HCT116 (cell line): ENCODE data around the gene FAM199X. TPM values are rescaled to one million over a fixed set of nuclear protein-coding genes. Genes with fewer than 3 reads are reported as not detected.

ENCODE experiments used
- ATAC-seq: fragments of 200-7000 bp; cut with Tn5 transposase; 2 replicates; pipeline ENCODE4 v1.9.1; 2020; ENCODE audit warnings: mild to moderate bottlenecking, moderate library complexity
- BruUV-seq: library from RNA; stranded (reverse); fragments of 400-500 nt; replicated peaks from 2 replicates; lab custom pipeline; 2021; lab: Mats Ljungman, UMichigan
- CTCF ChIA-PET: fragments of 300-600 bp; sonication (Branson Sonifier 250); formaldehyde crosslinking; loops from one replicate; lab custom pipeline; 2021; ENCODE audit warnings: antibody characterized with exemption; lab: Charles Lee
- POLR2A ChIA-PET: fragments of 300-600, 350-600 bp; sonication (Branson Sonifier 250); formaldehyde crosslinking; loops from one replicate; lab custom pipeline; 2021; ENCODE audit warnings: antibody characterized with exemption; lab: Charles Lee
- RAD21 ChIA-PET, 2 experiments: fragments of 300-600 bp; sonication (Branson Sonifier 250); formaldehyde crosslinking; loops; one replicate each; lab custom pipeline; 2023; ENCODE audit warnings: low total read pairs in 2 of 2; ENCODE audit not compliant: uncharacterized antibody in 2 of 2, unreplicated experiment in 2 of 2, low non-redundant PET in 1 of 2; lab: Charles Lee
- DNase-seq: peaks from one replicate; pipeline ENCODE4 v3.0.0-alpha.2; 2010; ENCODE audit warnings: low read depth, low spot score
- H2AFZ ChIP-seq: fragments of 200-600 bp; shearing (Covaris generic), sonication (generic); 2 replicates; pipeline ENCODE4 v1.6.1; 2017; ENCODE audit warnings: low read depth, mixed run types, mixed read lengths, antibody characterized with exemption, low read length; ENCODE audit not compliant: poor library complexity, severe bottlenecking
- H3K27ac ChIP-seq: 2 replicates; pipeline ENCODE4 v1.5.1; 2012; ENCODE audit warnings: low read depth, low read length
- H3K27me3 ChIP-seq: fragments of 200-600 bp; sonication (generic); 2 replicates; pipeline ENCODE4 v1.6.1; 2016; ENCODE audit warnings: mixed run types, low read length, mixed read lengths; ENCODE audit not compliant: insufficient read depth
- H3K36me3 ChIP-seq, 2 experiments: fragments of 200-500 bp in 1 of 2; fragments of 200-600 bp in 1 of 2; sonication (Bioruptor generic) in 1 of 2; sonication (generic) in 1 of 2; 2 replicates each; pipeline versions ENCODE4 v1.5.1 to v1.6.1; 2014 to 2016; ENCODE audit warnings: low read length in 2 of 2, inconsistent platforms in 1 of 2, mixed read lengths in 1 of 2, mixed run types in 1 of 2; ENCODE audit not compliant: insufficient read depth in 2 of 2, control insufficient read depth in 1 of 2
- H3K4me1 ChIP-seq, 2 experiments: fragments of 200-600 bp in 1 of 2; sonication (generic) in 1 of 2; 2 replicates each; pipeline versions ENCODE4 v1.5.1 to v1.6.1; 2012 to 2017; ENCODE audit warnings: low read length in 2 of 2, inconsistent platforms in 1 of 2, mild to moderate bottlenecking in 1 of 2, mixed read lengths in 1 of 2, mixed run types in 1 of 2, moderate library complexity in 1 of 2; ENCODE audit not compliant: insufficient read depth in 2 of 2, control insufficient read depth in 1 of 2
- H3K4me2 ChIP-seq: fragments of 200-600 bp; sonication (generic); 2 replicates; pipeline ENCODE4 v1.6.1; 2017; ENCODE audit warnings: mixed run types, low read length, mixed read lengths
- H3K4me3 ChIP-seq, 2 experiments: fragments of 200-600 bp in 1 of 2; sonication (generic) in 1 of 2; replicated peaks in 1 of 2; 2 replicates each; pipeline ENCODE4 v1.5.1; 2011 to 2016; ENCODE audit warnings: low read length in 2 of 2, control low read depth in 1 of 2, low read depth in 1 of 2, mild to moderate bottlenecking in 1 of 2, mixed read lengths in 1 of 2, mixed run types in 1 of 2
- H3K79me2 ChIP-seq: fragments of 200-600 bp; sonication (generic); 2 replicates; pipeline ENCODE4 v1.6.1; 2017; ENCODE audit warnings: mild to moderate bottlenecking, mixed run types, low read length, moderate library complexity, mixed read lengths; ENCODE audit not compliant: insufficient read depth
- H3K9ac ChIP-seq: fragments of 200-600 bp; sonication (generic); 2 replicates; pipeline ENCODE4 v1.6.1; 2016; ENCODE audit warnings: low read length, mixed read lengths
- H3K9me2 ChIP-seq: fragments of 200-600 bp; sonication (generic), shearing (Covaris generic); 2 replicates; pipeline ENCODE4 v1.6.1; 2017; ENCODE audit warnings: mixed run types, mild to moderate bottlenecking, moderate library complexity; ENCODE audit not compliant: insufficient read depth
- H3K9me3 ChIP-seq, 2 experiments: fragments of 200-500 bp in 1 of 2; fragments of 200-600 bp in 1 of 2; sonication (Bioruptor generic) in 1 of 2; sonication (generic) in 1 of 2; 2 replicates each; pipeline ENCODE4 v1.6.1; 2014 to 2017; ENCODE audit warnings: low read length in 2 of 2, mixed read lengths in 2 of 2, inconsistent platforms in 1 of 2, low read depth in 1 of 2, mild to moderate bottlenecking in 1 of 2, mixed run types in 1 of 2, moderate library complexity in 1 of 2; ENCODE audit not compliant: control insufficient read depth in 1 of 2, insufficient read depth in 1 of 2
- H4K20me1 ChIP-seq: fragments of 200-600 bp; sonication (generic), shearing (Covaris generic); 2 replicates; pipeline ENCODE4 v1.6.1; 2017; ENCODE audit warnings: mixed run types, mild to moderate bottlenecking, moderate library complexity; ENCODE audit not compliant: insufficient read depth
- CBX3 ChIP-seq: IDR thresholded peaks from 2 replicates; pipeline ENCODE4 v1.6.1; 2012; ENCODE audit warnings: low read depth
- EGR1 ChIP-seq: IDR thresholded peaks from 2 replicates; pipeline ENCODE4 v1.6.1; 2012; ENCODE audit warnings: low read depth
- ELF1 ChIP-seq: IDR thresholded peaks from 2 replicates; pipeline ENCODE4 v1.6.1; 2012; ENCODE audit warnings: low read depth, borderline replicate concordance
- EZH2phosphoT487 ChIP-seq: fragments of 200-600 bp; IDR thresholded peaks from 2 replicates; pipeline ENCODE4 v1.6.1; 2018; ENCODE audit warnings: antibody characterized with exemption, borderline replicate concordance
- FOSL1 ChIP-seq: IDR thresholded peaks from 2 replicates; pipeline ENCODE4 v1.6.1; 2012; ENCODE audit warnings: low read depth
- JUND ChIP-seq: IDR thresholded peaks from 2 replicates; pipeline ENCODE4 v1.6.1; 2012
- POLR2A ChIP-seq: IDR thresholded peaks from 2 replicates; pipeline ENCODE4 v1.7.0; 2011; ENCODE audit warnings: borderline replicate concordance; ENCODE audit not compliant: insufficient read depth, insufficient read length; ENCODE audit errors: extremely low read depth
- POLR2AphosphoS5 ChIP-seq: IDR thresholded peaks from 2 replicates; pipeline ENCODE4 v1.6.1; 2011; ENCODE audit warnings: mild to moderate bottlenecking, low read depth, low read length, moderate library complexity
- RAD21 ChIP-seq: IDR thresholded peaks from 2 replicates; pipeline ENCODE4 v1.6.1; 2012; ENCODE audit warnings: low read depth, mild to moderate bottlenecking
- REST ChIP-seq: IDR thresholded peaks from 2 replicates; pipeline ENCODE4 v1.6.1; 2012; ENCODE audit warnings: low read depth
- SIN3A ChIP-seq: IDR thresholded peaks from 2 replicates; pipeline ENCODE4 v1.6.1; 2012; ENCODE audit warnings: low read depth
- SP1 ChIP-seq: IDR thresholded peaks from 2 replicates; pipeline ENCODE4 v1.6.1; 2012; ENCODE audit warnings: low read depth
- SRF ChIP-seq: IDR thresholded peaks from 2 replicates; pipeline ENCODE4 v1.6.1; 2012; ENCODE audit warnings: low read depth
- TCF7L2 ChIP-seq: IDR thresholded peaks from 2 replicates; pipeline ENCODE4 v1.7.0; 2011; ENCODE audit warnings: borderline replicate concordance, inconsistent platforms; ENCODE audit not compliant: insufficient read depth, insufficient read length; ENCODE audit errors: extremely low read depth
- intact Hi-C: fragments of 100-400 bp; cut with micrococcal nuclease; formaldehyde crosslinking; loops from 2 replicates; pipeline ENCODE4 v1.10.0; 2022
- total RNA-seq: library from RNA; stranded (reverse); gene quantifications from one replicate; pipeline ENCODE4 v1.2.1, GENCODE V29; 2021; ENCODE audit not compliant: unreplicated experiment
- TF ChIP-seq, protein P1 (sequence below): IDR thresholded peaks from 2 replicates; pipeline ENCODE4 v1.6.1; 2012
- TF ChIP-seq, protein P2 (sequence below): IDR thresholded peaks from 2 replicates; pipeline ENCODE4 v1.6.1; 2011; ENCODE audit warnings: mild to moderate bottlenecking, low read length, moderate library complexity; ENCODE audit not compliant: insufficient replicate concordance; ENCODE audit errors: extremely low read depth
- TF ChIP-seq, protein P3 (sequence below), 3 experiments: fragments of 200-600 bp in 1 of 3; sonication (generic) in 1 of 3; IDR thresholded peaks in 2 of 3; conservative IDR thresholded peaks in 1 of 3; 2 replicates each; pipeline ENCODE4 v1.5.1; 2012 to 2017; ENCODE audit warnings: low read depth in 2 of 3, low read length in 2 of 3, antibody characterized with exemption in 1 of 3, borderline replicate concordance in 1 of 3, control low read depth in 1 of 3, mild to moderate bottlenecking in 1 of 3, mixed read lengths in 1 of 3, mixed run types in 1 of 3, moderate library complexity in 1 of 3; ENCODE audit not compliant: insufficient read depth in 1 of 3

Gene FAM199X
- total RNA-seq, 1 experiment from 2014 or later: 21.1 TPM

DNA sequence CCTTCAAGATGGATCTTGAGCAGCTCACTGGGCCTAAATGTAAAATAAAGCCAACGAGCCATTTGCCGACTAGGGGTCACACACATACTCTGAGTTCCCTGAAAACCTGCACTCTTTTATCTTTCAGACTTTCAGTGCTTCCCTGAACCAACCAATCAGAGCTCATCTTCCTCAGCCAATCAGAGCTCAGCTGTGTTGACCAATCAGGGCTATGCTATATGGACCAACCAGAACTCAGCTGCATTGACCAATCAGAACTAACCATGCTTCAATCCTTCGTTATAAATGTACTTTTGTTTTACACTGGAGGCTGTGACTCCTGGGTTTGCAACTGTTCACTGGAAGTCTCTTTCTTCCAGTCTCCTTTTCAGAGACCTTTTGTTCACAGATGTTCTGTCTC is 28.8 kb upstream of the FAM199X start:
- Histone ChIP-seq H3K27me3 (no peaks in the 10 kb centered on the region), H3K4me2 (no peak overlapping the region), H3K27ac (no peak overlapping the region), H2AFZ (no peak overlapping the region), H3K79me2 (no peaks in the 10 kb centered on the region), H4K20me1 (no peaks in the 10 kb centered on the region), H3K36me3 (no peaks in the 10 kb centered on the region), H3K4me1 (0 out of 4 replicates have a peak, but pooled peaks cover 0 to 2% of the 10 kb centered on the region in 2 experiments), H3K9me2 (no peaks in the 10 kb centered on the region), H3K4me3 (no peak overlapping the region), H3K9ac (no peak overlapping the region), H3K9me3 (no peaks in the 10 kb centered on the region)
- POLR2A ChIA-PET: no interaction called here
- intact Hi-C loops: loop anchor here (2.0 to 10.0 kb wide), 2 partner anchors 293 to 603 kb away; no protein-coding TSS in a partner anchor
- no TSS peak for BruUV-seq
- RAD21 ChIA-PET: no interaction called here
- ATAC-seq (peak; percentile 53; the same call in 1 of the 2 replicates), DNase-seq (peak; percentile 4)
- TF ChIP-seq ELF1: no peak
- no peak for TF ChIP-seq EGR1
- no peak for TF ChIP-seq REST
- TF ChIP-seq CBX3: no peak
- no peak for TF ChIP-seq JUND
- no peak for TF ChIP-seq POLR2AphosphoS5
- TF ChIP-seq, protein P1, sequence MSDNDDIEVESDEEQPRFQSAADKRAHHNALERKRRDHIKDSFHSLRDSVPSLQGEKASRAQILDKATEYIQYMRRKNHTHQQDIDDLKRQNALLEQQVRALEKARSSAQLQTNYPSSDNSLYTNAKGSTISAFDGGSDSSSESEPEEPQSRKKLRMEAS: no peak
- no peak for TF ChIP-seq SP1
- TF ChIP-seq, protein P2, sequence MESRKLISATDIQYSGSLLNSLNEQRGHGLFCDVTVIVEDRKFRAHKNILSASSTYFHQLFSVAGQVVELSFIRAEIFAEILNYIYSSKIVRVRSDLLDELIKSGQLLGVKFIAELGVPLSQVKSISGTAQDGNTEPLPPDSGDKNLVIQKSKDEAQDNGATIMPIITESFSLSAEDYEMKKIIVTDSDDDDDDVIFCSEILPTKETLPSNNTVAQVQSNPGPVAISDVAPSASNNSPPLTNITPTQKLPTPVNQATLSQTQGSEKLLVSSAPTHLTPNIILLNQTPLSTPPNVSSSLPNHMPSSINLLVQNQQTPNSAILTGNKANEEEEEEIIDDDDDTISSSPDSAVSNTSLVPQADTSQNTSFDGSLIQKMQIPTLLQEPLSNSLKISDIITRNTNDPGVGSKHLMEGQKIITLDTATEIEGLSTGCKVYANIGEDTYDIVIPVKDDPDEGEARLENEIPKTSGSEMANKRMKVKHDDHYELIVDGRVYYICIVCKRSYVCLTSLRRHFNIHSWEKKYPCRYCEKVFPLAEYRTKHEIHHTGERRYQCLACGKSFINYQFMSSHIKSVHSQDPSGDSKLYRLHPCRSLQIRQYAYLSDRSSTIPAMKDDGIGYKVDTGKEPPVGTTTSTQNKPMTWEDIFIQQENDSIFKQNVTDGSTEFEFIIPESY: no peak
- no peak for TF ChIP-seq RAD21
- no peak for TF ChIP-seq POLR2A
- TF ChIP-seq, protein P3, sequence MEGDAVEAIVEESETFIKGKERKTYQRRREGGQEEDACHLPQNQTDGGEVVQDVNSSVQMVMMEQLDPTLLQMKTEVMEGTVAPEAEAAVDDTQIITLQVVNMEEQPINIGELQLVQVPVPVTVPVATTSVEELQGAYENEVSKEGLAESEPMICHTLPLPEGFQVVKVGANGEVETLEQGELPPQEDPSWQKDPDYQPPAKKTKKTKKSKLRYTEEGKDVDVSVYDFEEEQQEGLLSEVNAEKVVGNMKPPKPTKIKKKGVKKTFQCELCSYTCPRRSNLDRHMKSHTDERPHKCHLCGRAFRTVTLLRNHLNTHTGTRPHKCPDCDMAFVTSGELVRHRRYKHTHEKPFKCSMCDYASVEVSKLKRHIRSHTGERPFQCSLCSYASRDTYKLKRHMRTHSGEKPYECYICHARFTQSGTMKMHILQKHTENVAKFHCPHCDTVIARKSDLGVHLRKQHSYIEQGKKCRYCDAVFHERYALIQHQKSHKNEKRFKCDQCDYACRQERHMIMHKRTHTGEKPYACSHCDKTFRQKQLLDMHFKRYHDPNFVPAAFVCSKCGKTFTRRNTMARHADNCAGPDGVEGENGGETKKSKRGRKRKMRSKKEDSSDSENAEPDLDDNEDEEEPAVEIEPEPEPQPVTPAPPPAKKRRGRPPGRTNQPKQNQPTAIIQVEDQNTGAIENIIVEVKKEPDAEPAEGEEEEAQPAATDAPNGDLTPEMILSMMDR (IDR thresholded peaks at IDR 0.05 in 2 of 3, conservative IDR thresholded peaks at IDR 0.05 in 1 of 3; ENCODE audit: borderline replicate concordance in 1 of 3, insufficient read depth in 1 of 3, low read depth in 2 of 3, low read length in 2 of 3): no peak
- TF ChIP-seq SRF: no peak
- TF ChIP-seq FOSL1: no peak
- TF ChIP-seq SIN3A: no peak
- no peak for TF ChIP-seq TCF7L2
- TF ChIP-seq EZH2phosphoT487: no peak
- CTCF ChIA-PET: interaction anchor here (1.1 kb wide), 1 partner anchor 292 kb away, joined by 9 read pairs; no protein-coding TSS in a partner anchor
